ENCODE results near the gene TBXA2R. TPM values are rescaled to one million over a fixed set of nuclear protein-coding genes. Genes with fewer than 3 reads are reported as not detected.
A peak's percentile ranks its signal among the peaks of the same experiment; 100 is the strongest.
"Not testable (repeated sequence)": the region's sequence is repeated elsewhere in the genome, so short reads cannot be mapped to it uniquely, and the experiment has no call there.

TBXA2R gene
- polyA plus RNA-seq, 1 donor: 1.7 TPM

DNA sequence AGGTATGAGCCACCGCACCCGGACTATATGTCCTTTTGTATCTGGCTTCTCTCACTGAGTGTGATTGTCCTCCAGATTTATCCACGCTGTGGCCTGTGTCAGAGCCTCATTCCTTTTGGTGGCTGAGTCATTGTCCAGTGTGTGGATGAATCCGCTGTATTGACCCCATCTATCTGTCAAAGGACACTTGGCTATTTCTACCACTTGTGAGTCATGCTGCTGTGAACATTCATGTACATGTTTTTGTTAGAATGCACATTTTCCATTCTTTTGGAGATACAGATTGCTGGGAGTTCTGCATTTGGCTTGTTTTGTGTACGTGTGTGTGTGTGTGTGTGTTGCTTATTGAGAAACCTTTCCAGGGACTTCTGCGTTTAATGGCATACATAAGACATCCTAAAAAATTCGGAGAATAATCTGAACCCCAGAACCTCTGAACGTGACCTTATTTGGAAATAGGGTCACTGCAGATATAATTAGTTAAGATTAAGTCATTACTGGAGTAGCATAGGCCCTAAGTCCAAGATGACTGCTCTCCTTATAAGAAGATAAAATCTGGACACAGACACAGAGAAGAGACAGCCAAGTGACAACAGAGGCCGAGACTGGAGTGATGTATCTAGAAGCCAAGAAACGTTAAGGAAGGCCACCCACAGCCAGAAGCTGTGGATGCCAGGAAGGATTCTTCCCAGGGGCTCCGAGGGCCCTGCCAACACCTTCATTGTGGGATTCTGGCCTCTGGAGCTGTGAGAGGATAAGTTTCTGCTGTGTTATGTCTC is 26.3 kb downstream of the TBXA2R start:
- DNase-seq (ENCODE audit: low read depth): peak; percentile 34

DNA sequence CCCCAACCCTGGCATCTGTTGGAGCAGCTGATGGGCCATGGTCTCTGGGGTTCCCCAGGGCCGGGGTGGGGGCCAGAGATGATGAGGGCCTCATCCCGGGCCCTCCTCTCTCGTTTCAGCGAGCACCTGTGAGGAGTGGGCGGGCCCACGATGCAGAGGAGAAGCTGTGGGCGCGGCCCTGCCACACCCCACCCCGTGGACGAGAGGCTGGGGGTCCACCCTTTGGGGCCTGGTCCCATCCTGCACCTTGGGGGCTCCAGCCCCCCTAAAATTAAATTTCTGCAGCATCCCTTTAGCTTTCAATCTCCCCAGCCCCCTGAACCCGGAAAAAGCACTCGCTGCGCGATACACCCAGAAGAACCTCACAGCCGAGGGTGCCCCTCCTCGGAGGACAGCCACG is 28.3 kb downstream of the TBXA2R start:
- DNase-seq (ENCODE audit: low read depth): no peak

DNA sequence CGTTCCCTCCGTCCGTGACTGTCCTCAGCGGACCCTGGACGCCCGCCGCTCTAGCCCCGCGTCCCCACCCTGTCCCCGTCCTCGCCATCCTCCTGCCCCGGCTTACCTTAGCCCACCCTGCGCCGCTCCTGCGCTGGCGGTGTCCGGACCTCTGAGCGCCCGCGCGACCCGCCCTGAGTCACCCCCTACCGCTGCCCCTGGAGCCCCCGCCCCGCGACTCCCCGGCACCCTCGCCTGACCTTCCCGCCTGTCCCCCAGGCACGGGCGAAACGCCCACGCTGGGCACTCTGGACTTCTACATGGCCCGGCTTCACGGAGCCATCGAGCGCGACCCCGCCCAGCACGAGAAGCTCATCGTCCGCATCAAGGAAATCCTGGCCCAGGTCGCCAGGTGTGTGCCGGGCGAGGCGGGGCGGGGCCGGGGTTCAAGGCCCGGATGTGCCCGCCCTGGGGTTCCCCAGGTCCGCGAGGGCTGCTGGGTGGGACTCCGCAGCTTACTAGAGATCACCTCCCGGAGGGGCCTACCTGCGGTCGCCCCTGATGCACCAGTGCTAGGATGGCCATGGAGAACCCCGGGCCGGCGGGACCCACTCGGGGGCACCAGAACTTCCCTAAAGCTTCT is 28.8 kb downstream of the TBXA2R start:
- DNase-seq (ENCODE audit: low read depth): no peak

DNA sequence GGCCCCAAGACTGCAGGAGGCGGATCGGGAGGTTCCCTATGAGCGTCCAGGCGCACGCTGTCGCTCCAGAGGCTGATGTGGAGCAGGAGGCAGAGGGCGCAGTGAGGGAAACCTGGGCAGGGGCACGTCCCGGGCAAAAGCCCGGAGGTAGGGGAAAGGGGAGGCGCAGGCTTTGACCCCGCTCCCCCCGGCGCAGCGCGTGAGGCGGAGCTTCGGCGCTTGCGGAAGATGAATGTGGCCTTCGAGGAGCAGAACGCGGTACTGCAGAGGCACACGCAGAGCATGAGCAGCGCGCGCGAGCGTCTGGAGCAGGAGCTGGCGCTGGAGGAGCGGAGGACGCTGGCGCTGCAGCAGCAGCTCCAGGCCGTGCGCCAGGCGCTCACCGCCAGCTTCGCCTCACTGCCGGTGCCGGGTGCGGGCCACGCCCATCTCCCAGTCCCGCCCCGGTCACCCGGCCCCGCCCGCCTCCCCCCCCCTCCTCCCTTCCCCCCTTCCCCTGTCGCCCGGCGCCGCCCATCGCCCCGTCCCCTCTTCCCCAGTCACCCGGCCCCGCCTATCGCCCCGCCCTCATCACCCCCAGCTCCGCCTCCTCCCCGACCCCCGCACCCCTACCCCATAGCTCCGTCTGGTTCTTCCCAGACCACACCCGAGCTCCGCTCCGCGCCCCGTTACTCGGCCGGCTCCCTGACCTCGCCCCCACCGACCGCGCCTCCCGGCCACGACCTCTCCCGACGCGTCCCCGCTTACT is 29.8 kb downstream of the TBXA2R start:
- DNase-seq (ENCODE audit: low read depth): no peak

DNA sequence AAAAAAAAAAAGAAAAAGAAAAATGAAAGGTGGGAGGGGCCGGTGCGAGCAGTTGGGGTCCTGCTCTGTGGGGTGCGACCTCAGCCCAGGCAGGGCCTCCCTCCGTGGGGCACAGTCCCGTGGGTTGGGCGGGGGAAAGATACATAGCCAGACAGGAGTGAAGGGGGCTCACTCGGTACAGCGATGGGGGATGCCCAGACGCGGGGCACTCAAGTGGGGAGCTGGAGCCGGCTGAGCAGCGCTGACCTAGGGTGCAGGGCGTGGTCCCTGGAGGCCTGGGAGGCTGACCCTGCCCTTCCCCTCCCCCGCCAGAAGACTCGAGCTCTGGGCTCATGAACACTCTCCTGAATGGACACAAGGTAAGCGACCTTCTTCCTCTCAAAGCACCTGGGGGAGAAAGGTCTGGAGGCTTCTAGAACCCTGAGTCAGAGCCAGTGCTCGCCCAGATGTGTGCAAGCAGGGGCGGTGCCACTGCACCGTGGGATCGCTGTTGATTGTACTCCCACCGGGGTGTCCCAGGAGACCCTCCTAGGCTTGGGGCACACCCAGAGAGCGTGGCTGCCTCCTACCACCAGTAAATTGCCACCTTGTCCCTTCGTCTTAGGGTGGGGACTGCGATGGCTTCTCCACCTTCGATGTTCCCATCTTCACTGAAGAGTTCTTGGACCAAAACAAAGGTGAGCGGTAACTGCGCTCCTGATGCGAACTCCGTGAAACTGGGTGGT is 30.6 kb downstream of the TBXA2R start:
- DNase-seq (ENCODE audit: low read depth): no peak

DNA sequence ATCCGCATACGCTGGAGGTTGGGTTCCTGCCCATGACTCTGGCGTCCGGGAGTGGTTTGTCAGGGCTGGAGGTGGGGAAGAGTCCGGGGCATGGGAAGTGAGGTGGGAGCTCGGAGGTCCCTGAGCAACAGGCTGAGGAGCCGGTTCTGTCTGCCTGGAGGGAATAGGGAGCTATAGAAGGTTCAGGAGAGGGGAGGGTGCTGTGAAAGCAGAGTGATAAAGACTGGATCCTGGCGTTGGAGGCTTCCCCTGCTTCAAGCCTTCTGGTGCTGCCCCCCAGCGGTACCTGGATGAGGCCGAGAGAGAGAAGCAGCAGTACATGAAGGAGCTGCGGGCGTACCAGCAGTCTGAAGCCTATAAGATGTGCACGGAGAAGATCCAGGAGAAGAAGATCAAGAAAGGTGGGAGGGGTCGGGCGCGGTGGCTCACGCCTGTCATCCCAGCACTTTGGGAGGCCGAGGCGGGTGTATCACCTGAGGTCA is 31.4 kb downstream of the TBXA2R start:
- no peak for DNase-seq (ENCODE audit: low read depth)

DNA sequence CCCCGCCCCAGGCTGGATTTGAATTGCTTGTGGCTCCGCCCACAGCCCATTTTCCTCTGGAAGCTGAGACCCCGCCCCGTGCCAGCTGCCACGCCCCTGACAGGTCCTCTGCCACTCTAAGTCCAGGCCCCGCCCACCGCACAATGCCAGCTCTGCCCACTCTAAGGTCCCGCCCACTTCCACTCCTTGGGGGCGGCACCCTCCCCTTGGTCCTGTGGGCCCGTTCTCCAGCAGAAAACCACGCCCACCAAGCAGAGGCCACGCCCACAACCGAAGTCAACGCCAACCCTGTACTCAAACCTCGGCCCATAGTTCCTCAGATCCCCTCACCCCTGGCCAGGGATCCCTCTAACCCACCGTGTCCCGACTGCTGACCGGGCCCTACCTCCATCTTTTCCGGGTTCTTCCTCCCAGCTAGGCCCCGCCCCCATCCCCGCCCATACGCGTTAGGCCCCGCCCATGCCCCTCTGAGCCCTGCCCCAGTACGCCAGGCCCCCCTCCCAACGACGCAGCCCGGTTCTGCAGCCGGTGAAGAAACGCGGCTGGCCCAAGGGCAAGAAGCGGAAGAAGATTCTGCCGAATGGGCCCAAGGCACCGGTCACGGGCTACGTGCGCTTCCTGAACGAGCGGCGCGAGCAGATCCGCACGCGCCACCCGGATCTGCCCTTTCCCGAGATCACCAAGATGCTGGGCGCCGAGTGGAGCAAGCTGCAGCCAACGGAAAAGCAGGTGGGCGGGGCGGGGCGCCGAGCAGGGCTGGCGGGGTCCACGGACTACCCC is 32.6 kb downstream of the TBXA2R start:
- no peak for DNase-seq (ENCODE audit: low read depth)

DNA sequence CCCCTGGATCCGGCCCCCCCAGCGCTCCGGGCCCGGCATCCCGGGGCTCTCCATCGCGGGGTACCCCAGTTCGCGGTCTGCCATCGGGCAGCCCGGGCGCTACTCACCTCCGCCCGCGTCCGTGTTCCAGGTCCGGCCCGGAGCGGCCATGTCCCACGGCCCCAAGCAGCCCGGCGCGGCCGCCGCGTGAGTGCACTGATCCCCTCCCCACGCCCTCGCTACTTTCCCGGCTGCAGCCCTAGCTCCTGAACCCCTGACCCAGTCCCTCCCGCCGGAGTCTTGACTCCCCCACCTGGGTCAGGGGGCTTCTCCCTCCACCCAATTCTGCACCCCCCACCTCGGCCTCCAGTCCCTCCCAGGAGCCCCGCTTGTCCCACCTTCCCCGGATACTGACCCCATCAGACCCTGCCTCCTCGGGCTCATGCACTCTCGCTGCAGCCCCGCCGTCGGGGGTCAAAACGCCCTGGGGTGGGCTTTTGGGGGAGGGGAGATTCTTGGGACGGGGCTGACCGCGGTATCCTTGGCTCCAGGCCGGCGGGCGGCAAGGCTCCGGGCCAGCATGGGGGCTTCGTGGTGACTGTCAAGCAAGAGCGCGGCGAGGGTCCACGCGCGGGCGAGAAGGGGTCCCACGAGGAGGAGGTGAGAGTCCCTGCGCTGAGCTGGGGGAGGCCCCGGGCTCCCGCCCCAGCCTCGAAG is 33.4 kb downstream of the TBXA2R start:
- no peak for DNase-seq (ENCODE audit: low read depth)

DNA sequence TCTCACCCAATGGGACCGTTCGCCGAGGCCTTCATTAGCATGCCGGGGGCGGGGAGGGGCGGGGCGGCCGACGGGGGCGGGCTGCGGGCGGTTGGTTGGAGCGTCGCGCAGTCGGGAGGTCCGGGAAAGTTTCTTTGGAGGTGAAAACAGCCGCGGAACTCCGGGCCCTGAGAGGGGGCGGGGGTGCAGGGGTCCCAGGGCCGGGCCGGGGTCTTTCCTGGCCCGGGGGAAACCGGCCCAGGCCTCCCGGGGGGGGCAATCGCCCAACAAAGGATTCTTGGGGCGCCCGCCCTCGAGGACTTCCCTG is 33.9 kb downstream of the TBXA2R start, which contains the start of gene HMG20B:
TSS of gene HMG20B (plus strand) at position 90 of the 307 bp plus-strand sequence. CDS start 366 bp downstream, outside the sequence.
- DNase-seq (ENCODE audit: low read depth): no peak

DNA sequence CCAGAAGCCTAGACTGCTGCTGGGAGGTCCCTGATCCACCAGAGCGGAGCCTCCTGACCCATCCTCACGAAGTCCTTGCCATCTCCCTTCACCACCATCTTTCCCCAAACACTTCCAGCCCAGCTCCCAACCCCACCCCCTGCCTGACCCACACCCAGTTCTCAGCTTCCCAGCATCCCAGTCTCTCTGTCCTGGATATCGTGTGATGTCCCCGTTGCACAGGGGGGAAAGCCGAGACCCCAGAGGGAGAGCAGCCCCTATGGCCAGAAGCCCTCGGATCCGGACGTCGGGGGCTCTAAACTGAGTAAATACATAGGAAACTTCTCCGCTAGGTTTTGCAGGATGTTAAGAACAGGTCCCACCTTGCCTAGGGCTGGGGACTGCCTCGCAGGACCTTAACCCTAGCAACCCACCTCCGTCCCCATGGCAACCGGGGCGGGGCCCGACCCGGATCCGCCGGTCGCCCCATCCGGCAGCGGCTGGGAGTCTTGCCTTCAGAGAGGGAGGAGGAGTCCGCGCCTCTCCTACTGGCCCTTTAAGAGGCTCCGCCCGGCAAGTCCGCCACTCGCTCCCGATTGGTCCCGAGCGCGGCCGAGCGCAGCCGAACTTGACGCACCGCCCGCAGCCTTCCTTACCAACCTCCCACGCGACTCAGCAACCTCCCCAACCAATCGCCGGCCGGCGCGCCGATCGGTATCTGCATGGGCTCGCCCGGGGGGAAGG is 34.4 kb downstream of the TBXA2R start:
- peak; percentile 97 for DNase-seq (ENCODE audit: low read depth)

DNA sequence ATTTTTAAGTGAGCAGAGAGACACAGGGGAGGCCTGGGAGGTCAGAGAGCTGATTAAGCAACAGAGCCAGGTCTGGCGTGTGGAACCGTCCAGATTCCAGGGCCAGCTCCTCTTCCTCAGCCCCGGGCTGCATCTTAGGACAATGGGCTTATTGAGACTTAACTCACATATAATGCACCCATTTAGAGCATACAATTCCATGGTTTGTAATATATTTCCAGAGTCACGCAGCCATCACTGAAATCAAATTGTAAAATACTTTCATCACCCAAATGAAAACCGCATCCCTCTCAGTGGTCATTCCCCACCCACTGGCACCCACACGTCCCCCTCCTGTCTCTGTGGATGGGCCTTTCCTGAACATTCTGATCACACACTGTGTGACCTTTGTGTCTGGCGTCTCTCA is 36.1 kb downstream of the TBXA2R start:
- DNase-seq (ENCODE audit: low read depth): no peak

DNA sequence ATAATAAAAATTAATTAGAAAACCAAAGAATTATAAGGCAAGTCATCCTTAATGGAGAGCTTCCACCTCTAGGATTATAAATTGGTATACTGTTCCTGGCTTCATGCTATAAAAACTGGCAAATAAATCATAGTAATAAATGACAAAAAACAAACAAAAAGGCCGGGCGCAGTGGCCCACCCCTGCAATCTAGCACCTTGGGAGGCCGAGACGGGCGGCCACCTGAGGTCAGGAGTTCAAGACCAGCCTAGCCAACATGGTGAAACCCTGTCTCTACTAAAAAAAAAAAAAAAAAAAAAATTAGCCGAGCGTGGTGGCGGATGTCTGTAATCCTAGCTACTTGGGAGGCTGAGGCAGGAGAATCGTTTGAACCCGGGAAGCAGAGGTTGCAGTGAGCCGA is 36.6 kb downstream of the TBXA2R start:
- not testable (repeated sequence) for DNase-seq (ENCODE audit: low read depth)

DNA sequence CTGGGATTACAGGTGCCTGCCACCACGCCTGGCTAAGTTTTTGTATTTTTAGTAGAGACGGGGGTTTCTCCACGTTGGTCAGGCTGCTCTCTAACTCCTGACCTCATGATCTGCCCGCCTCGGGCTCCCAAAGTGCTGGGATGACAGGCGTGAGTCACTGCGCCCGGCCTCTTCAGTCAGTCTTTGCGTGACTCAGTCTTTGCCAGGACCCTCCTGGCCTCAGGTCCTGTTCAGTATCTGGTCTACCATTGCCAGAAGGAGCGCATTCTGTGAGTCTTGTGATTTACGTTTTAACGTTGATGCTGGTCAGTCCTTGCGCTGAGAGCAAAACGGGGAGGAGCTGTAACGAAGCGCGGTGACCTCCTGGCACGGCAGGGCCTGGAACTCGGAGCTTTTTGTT is 41.5 kb downstream of the TBXA2R start:
- no peak for DNase-seq (ENCODE audit: low read depth)

DNA sequence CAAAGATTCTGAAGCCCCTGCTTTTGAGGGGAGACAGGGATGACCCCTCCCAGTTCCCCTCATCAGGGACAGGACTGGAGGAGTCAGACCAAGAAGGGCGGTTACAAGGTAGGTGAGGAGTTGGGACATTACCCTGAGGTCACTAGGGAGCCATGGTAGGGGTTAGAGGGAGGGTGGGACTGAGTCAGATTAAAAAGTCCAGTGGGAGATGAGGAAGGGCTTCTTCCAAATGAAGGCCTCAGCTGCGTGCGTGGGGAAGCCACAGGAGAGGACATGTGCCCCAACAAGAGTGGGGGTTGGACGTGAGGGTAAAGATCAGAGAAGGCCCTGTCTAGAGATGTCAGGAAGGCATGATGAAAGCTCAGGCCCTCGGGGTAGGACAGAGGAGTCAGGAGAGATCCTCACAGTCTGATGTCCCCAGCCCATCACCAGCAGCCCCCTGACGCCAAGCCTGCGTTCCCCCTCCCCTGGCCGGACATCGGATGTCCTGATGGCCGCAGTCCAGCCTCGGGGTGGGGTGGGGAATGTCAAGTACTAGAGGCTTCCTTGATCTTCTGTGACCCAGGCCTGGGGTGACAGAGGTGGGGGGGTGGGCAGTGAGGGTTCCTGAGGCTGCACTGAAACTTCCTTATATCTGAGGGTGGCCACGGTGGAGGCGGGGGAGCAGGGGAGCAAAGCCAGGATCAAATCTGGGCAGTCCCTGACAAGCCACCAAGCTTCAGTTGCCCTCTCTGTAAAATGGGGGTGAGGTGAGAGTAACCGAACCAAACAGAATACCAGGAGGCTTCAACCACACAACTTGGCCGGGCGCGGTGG is 42.8 kb downstream of the TBXA2R start:
- DNase-seq (ENCODE audit: low read depth): no peak

DNA sequence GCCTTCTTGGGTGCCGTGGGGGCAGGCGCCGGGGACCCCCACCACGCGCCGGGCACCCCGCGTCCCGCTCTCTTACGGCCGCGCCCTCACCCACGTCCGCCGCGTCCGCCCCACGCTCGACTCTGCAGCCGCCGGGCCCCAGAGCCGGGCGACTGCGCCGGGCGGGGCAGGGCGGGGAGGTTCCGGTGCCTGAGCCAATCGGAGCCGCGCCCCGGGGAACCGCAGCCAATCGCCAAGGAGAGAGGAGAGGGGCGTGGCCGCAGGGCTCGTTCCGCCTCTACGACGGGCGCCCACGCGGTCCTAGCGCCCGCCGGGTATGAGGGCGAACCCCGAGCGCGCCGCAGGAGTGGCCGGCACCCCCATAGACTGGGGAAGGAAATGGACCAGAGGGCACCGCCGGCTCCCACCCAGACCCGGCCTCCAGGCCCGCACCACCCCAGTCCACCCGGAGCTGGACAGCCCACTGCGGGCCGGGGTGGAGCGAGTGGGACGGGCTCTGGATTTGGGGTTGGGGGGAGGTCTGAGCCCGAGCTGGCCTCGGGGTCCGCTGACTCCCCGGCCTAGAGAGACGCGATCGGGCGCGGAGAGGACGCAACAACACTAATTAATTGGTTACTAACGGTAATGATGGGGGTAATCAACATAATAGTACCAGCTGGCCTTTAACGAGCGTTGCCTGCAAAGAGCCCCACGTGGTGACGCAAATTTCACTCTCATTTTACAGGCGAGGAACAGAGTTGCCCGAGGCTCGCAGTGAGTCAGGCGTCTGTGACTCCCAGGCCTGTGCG is 49.0 kb downstream of the TBXA2R start, which contains the start of gene MFSD12:
TSS of gene MFSD12 (minus strand) at position 126 of the 788 bp plus-strand sequence. CDS start 183 bp downstream, outside the sequence.
- peak; percentile 80 for DNase-seq (ENCODE audit: low read depth)

DNA sequence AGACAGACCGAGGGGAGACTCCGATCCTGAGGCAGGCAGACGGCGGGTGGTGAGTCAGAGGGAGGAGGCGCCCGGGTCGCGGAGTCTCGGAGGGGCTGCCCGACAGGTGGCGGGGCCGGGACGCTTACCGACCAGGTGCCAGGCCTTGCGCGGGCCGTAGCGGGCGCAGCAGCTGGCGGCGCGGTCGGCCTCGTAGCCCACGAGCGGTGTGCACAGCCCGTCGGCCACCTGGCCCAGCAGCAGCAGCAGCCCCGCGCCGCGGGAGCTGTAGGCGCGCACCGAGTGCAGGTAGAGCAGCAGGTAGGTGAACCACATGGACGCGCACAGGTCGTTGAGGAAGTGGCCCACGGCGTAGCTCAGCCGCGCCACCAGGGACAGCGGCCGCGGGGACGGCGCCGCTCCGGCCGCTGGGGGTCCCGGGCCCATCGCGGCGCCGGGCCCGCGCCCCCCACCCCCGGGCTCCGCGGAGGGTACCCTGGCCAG is 49.7 kb downstream of the TBXA2R start:
- no peak for DNase-seq (ENCODE audit: low read depth)

DNA sequence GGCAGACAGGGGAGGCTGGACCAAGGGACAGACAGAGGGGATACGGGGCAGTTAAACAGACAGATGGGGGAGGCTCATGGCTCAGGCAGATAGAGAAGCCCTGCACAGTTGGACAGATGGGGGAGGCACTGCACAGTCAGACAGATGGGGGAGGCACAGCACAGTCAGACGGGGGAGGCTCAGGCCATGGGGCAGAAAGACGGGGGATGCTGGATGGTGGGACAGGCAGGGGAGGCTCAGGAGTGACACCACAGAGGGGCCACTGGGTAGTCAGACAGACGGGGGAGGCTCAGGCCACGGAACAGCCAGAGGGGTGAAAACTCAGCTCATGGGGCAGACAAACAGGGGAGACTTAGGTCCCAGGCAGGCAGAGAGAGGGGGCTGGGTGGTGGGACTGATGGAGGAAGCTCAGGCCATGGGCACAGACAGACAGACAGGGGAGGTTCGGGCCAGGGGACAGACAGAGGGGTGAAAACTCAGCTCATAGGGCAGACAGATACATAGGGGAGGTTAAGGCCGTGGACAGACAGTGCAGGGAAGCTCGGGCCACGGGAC is 50.2 kb downstream of the TBXA2R start:
- DNase-seq (ENCODE audit: low read depth): no peak
